Activated CD4-positive, alpha-beta memory T cell treated with anti-CD3 and anti-CD28 coated beads for 36 hours (primary cell): ENCODE data around the gene PRTG. TPM values are rescaled to one million over a fixed set of nuclear protein-coding genes. Genes with fewer than 3 reads are reported as not detected.
"Not testable (repeated sequence)": the region's sequence is repeated elsewhere in the genome, so short reads cannot be mapped to it uniquely, and the experiment has no call there.

Experiments
- CTCF ChIA-PET: fragments of 350-600 bp; sonication (Branson Sonifier 250); formaldehyde crosslinking; loops from one replicate; lab custom pipeline; 2021; ENCODE audit warnings: antibody characterized with exemption, inconsistent platforms; lab: Charles Lee
- POLR2A ChIA-PET: fragments of 350-600 bp; sonication (Branson Sonifier 250); formaldehyde crosslinking; loops from one replicate; lab custom pipeline; 2021; ENCODE audit warnings: antibody characterized with exemption; lab: Charles Lee
- DNase-seq: peaks from one replicate; pipeline ENCODE4 v3.0.0-alpha.2; 2020
- H3K27ac Mint-ChIP-seq: one replicate; pipeline ENCODE4 v1.8.0; 2021; ENCODE audit warnings: mixed read lengths
- H3K27me3 Mint-ChIP-seq: one replicate; pipeline ENCODE4 v1.8.0; 2021; ENCODE audit warnings: mixed read lengths
- H3K36me3 Mint-ChIP-seq: one replicate; pipeline ENCODE4 v1.8.0; 2021; ENCODE audit warnings: mixed read lengths
- H3K4me1 Mint-ChIP-seq: one replicate; pipeline ENCODE4 v1.8.0; 2021; ENCODE audit warnings: low read depth, mixed read lengths
- H3K4me3 Mint-ChIP-seq: one replicate; pipeline ENCODE4 v1.8.0; 2021; ENCODE audit warnings: mild to moderate bottlenecking, mixed read lengths
- H3K9me3 Mint-ChIP-seq: one replicate; pipeline ENCODE4 v1.8.0; 2021; ENCODE audit warnings: mixed read lengths
- intact Hi-C: fragments of 100-400 bp; cut with micrococcal nuclease; formaldehyde crosslinking; loops from one replicate; pipeline ENCODE4 v1.15.1; 2023
- total RNA-seq, 2 experiments: library from RNA; stranded (reverse); gene quantifications; one replicate each; pipeline ENCODE4 v1.2.3, GENCODE V29; 2021

The PRTG gene
- total RNA-seq, 2 experiments from 2014 or later: not detected

- no peak overlapping the region for H3K4me3 Mint-ChIP-seq
- CTCF ChIA-PET: interaction anchor here (0.5 to 3.2 kb wide), 25 partner anchors 8 to 281 kb away, joined by 3 to 17 read pairs (median 4); no protein-coding TSS in a partner anchor
- peak; percentile 54 for DNase-seq
- no peaks in the 10 kb centered on the region for H3K4me1 Mint-ChIP-seq
- intact Hi-C loops: loop anchor here (2.0 kb wide), 1 partner anchor 126 kb away; no protein-coding TSS in a partner anchor
- H3K27me3 Mint-ChIP-seq: peaks cover 10% of the 10 kb centered on the region
- no peak overlapping the region for H3K27ac Mint-ChIP-seq
- H3K36me3 Mint-ChIP-seq: no peaks in the 10 kb centered on the region
- POLR2A ChIA-PET: no interaction called here
- no peaks in the 10 kb centered on the region for H3K9me3 Mint-ChIP-seq
These were observed 31.4 kb upstream of the PRTG start for GRCh38 chr15:55774113-55774970.

- intact Hi-C loops: no loop called here
- ChIA-PET CTCF (no interaction called here), POLR2A (no interaction called here)
- DNase-seq: no peak
- Mint-ChIP-seq H3K9me3 (no peaks in the 10 kb centered on the region), H3K27ac (no peak overlapping the region), H3K27me3 (peaks cover 7% of the 10 kb centered on the region), H3K4me1 (peaks cover 2% of the 10 kb centered on the region), H3K4me3 (no peak overlapping the region), H3K36me3 (no peaks in the 10 kb centered on the region)
These were observed 27.9 kb upstream of the PRTG start for GRCh38 chr15:55770806-55771205.

GRCh38 chr15:55770261-55770660 is 27.3 kb upstream of the PRTG start:
- H3K4me3 Mint-ChIP-seq: no peak overlapping the region
- H3K9me3 Mint-ChIP-seq: no peaks in the 10 kb centered on the region
- CTCF ChIA-PET: no interaction called here
- no peak overlapping the region for H3K27ac Mint-ChIP-seq
- no peak for DNase-seq
- POLR2A ChIA-PET: no interaction called here
- H3K36me3 Mint-ChIP-seq: no peaks in the 10 kb centered on the region
- peaks cover 2% of the 10 kb centered on the region for H3K4me1 Mint-ChIP-seq
- intact Hi-C loops: no loop called here
- peaks cover 7% of the 10 kb centered on the region for H3K27me3 Mint-ChIP-seq

- peaks cover 2% of the 10 kb centered on the region for H3K4me1 Mint-ChIP-seq
- no peaks in the 10 kb centered on the region for H3K36me3 Mint-ChIP-seq
- H3K27ac Mint-ChIP-seq: no peak overlapping the region
- H3K27me3 Mint-ChIP-seq: peaks cover 5% of the 10 kb centered on the region
- no peaks in the 10 kb centered on the region for H3K9me3 Mint-ChIP-seq
- H3K4me3 Mint-ChIP-seq: no peak overlapping the region
- POLR2A ChIA-PET: no interaction called here
- CTCF ChIA-PET: no interaction called here
- no peak for DNase-seq
- intact Hi-C loops: no loop called here
These were observed 25.8 kb upstream of the PRTG start for GRCh38 chr15:55768670-55769185.

GRCh38 chr15:55766676-55767075 is 23.7 kb upstream of the PRTG start:
- intact Hi-C loops: no loop called here
- H3K4me1 Mint-ChIP-seq: peaks cover 2% of the 10 kb centered on the region
- ChIA-PET CTCF (interaction anchor here (1.5 kb wide), 1 partner anchor 8 kb away, joined by 4 read pairs; no protein-coding TSS in a partner anchor), POLR2A (no interaction called here)
- peaks cover 2% of the 10 kb centered on the region for H3K27me3 Mint-ChIP-seq
- no peaks in the 10 kb centered on the region for H3K36me3 Mint-ChIP-seq
- H3K9me3 Mint-ChIP-seq: no peaks in the 10 kb centered on the region
- no peak for DNase-seq
- H3K27ac Mint-ChIP-seq: no peak overlapping the region
- no peak overlapping the region for H3K4me3 Mint-ChIP-seq

GRCh38 chr15:55764398-55764797 is 21.4 kb upstream of the PRTG start:
- no peak overlapping the region for H3K27ac Mint-ChIP-seq
- no peaks in the 10 kb centered on the region for H3K27me3 Mint-ChIP-seq
- no peaks in the 10 kb centered on the region for H3K36me3 Mint-ChIP-seq
- DNase-seq: no peak
- CTCF ChIA-PET: interaction anchor here (0.8 to 2.4 kb wide), 2 partner anchors 10 to 24 kb away, joined by 3 to 9 read pairs; no protein-coding TSS in a partner anchor
- intact Hi-C loops: no loop called here
- H3K4me1 Mint-ChIP-seq: peaks cover 2% of the 10 kb centered on the region
- no peaks in the 10 kb centered on the region for H3K9me3 Mint-ChIP-seq
- POLR2A ChIA-PET: no interaction called here
- H3K4me3 Mint-ChIP-seq: no peak overlapping the region

- no peaks in the 10 kb centered on the region for H3K27me3 Mint-ChIP-seq
- no peak overlapping the region for H3K27ac Mint-ChIP-seq
- intact Hi-C loops: no loop called here
- no peaks in the 10 kb centered on the region for H3K9me3 Mint-ChIP-seq
- no peak overlapping the region for H3K4me3 Mint-ChIP-seq
- ChIA-PET POLR2A (no interaction called here), CTCF (no interaction called here)
- DNase-seq: no peak
- no peaks in the 10 kb centered on the region for H3K4me1 Mint-ChIP-seq
- H3K36me3 Mint-ChIP-seq: no peaks in the 10 kb centered on the region
These were observed 15.6 kb upstream of the PRTG start for GRCh38 chr15:55758580-55758986.

GRCh38 chr15:55753433-55753832 is 10.5 kb upstream of the PRTG start:
- DNase-seq, H3K4me1 Mint-ChIP-seq, POLR2A ChIA-PET, H3K27me3 Mint-ChIP-seq, CTCF ChIA-PET, H3K36me3 Mint-ChIP-seq, H3K4me3 Mint-ChIP-seq, H3K27ac Mint-ChIP-seq, H3K9me3 Mint-ChIP-seq, intact Hi-C loops: not testable (repeated sequence)

- H3K4me3 Mint-ChIP-seq: no peak overlapping the region
- POLR2A ChIA-PET: no interaction called here
- intact Hi-C loops: no loop called here
- H3K4me1 Mint-ChIP-seq: no peaks in the 10 kb centered on the region
- no peaks in the 10 kb centered on the region for H3K36me3 Mint-ChIP-seq
- no peak overlapping the region for H3K27ac Mint-ChIP-seq
- CTCF ChIA-PET: interaction anchor here (1.0 kb wide), 1 partner anchor 24 kb away, joined by 3 read pairs; no protein-coding TSS in a partner anchor
- DNase-seq: no peak
- peaks cover 3% of the 10 kb centered on the region for H3K27me3 Mint-ChIP-seq
- H3K9me3 Mint-ChIP-seq: no peaks in the 10 kb centered on the region
These were observed 7.8 kb upstream of the PRTG start for GRCh38 chr15:55750706-55751105.

GRCh38 chr15:55743729-55744655 is 1.0 kb upstream of the PRTG start:
- H3K27ac Mint-ChIP-seq: no peak overlapping the region
- DNase-seq: no peak
- H3K27me3 Mint-ChIP-seq: peaks cover 25% of the 10 kb centered on the region
- ChIA-PET POLR2A (no interaction called here), CTCF (interaction anchor here (0.5 to 0.7 kb wide), 2 partner anchors 42 to 99 kb away, joined by 3 read pairs; no protein-coding TSS in a partner anchor)
- no peaks in the 10 kb centered on the region for H3K9me3 Mint-ChIP-seq
- peak overlapping the region; percentile 32 for H3K4me3 Mint-ChIP-seq
- no peaks in the 10 kb centered on the region for H3K4me1 Mint-ChIP-seq
- no peaks in the 10 kb centered on the region for H3K36me3 Mint-ChIP-seq
- intact Hi-C loops: no loop called here

- peaks cover 29% of the 10 kb centered on the region for H3K27me3 Mint-ChIP-seq
- no peaks in the 10 kb centered on the region for H3K36me3 Mint-ChIP-seq
- CTCF ChIA-PET: no interaction called here
- intact Hi-C loops: no loop called here
- no peaks in the 10 kb centered on the region for H3K4me1 Mint-ChIP-seq
- peak overlapping the region; percentile 49 for H3K4me3 Mint-ChIP-seq
- H3K27ac Mint-ChIP-seq: no peak overlapping the region
- POLR2A ChIA-PET: no interaction called here
- no peak for DNase-seq
- no peaks in the 10 kb centered on the region for H3K9me3 Mint-ChIP-seq
These were observed 440 bp downstream of the PRTG start for GRCh38 chr15:55742498-55742926.
